ENCODE data around the gene ENOX1.
"Not testable (repeated sequence)": the region's sequence is repeated elsewhere in the genome, so short reads cannot be mapped to it uniquely, and the experiment has no call there.

ENOX1 gene

DNA sequence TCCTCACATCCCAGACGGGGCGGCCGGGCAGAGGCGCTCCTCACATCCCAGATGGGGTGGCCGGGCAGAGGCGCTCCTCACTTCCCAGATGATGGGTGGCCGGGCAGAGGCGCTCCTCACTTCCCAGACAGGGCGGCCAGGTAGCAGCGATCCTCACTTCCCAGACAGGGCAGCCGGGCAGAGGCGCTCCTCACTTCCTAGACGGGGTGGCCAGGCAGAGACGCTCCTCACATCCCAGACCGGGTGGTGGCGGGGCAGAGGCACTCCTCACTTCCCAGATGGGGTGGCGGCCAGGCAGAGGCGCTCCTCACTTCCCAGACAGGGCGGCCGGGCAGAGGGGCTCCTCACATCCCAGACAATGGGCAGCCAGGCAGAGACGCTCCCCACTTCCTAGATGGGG, 370.4 kb downstream of the ENOX1 start:
- not testable (repeated sequence) for DNase-seq

DNA sequence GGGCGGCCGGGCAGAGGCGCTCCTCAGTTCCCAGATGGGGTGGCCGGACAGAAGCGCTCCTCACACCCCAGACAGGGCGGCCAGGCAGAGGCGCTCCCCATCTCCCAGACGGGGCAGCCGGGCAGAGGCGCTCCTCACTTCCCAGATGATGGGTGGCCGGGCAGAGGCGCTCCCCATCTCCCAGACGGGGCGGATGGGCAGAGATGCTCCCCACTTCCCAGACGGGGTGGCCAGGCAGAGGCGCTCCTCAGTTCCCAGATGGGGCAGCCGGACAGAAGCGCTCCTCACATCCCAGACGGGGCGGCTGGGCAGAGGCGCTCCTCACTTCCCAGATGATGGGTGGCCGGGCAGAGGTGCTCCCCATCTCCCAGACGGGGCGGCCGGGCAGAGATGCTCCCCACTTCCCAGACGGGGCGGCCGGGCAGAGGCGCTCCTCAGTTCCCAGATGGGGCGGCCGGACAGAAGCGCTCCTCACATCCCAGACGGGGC, 370.8 kb downstream of the ENOX1 start:
- not testable (repeated sequence) for DNase-seq

DNA sequence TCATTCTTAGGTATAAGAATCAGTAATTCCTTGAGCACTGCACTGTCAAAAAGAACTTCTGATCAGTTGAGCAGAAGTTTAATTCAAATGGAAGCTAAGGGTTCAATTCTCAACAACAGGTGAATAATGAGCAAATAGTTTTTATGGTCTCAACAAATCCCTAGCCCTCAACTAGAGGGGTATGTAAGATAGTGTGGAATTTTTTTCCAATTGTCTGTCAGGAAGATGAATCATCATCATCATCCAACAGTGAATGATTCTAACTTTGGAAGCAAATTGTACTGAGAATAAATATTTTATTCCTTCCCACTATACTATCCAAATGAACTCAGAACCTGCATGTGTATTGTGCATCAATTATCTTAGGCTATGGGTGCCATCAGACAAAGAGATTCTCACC, 372.7 kb downstream of the ENOX1 start:
- DNase-seq = no peak

DNA sequence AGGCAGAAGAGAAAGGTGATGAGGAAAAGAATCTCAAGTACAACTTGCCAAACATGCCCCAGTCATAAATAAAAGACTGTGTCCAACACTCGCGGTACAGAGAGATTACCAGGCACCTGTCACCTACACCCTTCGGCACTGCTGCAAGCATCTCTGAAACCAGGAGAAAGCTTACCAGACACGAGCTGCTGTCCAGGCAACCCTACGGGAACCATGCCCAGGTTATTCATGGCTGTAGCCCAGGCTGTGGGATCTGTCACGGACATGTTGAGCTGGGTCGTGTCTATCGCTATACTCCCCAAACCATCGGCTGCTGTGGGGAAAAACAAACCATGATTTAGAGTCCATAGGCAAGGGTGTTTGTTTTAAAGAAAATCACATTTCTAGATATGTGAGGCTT, 375.0 kb downstream of the ENOX1 start:
- no peak for DNase-seq

DNA sequence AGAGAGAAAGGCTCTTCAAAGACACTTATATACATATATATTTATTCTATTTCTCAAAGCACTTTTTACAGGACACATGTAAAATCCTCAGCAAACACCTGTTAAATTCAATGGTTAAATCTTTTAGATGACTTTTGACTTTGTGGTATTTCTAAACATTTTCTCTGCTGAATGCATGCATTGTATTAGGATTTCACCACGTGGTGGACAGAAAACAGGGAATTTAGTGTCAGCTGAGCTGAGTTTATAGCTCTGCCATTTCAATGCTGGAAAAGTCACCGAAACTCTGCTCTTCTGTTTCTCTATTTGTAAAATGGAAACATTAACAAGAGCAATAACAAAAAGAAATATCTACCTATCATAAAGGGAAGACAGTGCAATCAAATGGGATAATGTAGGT, 375.6 kb downstream of the ENOX1 start:
- no peak for DNase-seq

DNA sequence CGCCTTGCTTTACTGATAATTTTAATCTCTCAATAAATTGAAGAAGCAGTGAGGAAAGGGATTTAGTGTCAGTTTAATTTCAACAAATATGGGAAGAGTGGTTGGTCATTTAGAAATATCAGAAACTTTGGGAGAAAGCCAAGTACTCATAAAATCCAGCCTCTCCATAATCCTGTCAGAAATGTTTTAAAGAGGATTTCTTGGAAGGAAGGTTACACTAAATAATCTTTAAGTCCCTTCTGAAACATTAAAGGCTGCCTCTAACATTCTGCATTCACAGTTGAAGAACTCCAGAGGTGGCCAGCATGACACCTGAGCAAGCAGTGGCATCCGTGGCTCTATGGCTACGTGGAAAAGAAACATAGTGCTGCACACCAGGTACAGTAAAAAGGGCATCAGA, 378.5 kb downstream of the ENOX1 start:
- DNase-seq = no peak

DNA sequence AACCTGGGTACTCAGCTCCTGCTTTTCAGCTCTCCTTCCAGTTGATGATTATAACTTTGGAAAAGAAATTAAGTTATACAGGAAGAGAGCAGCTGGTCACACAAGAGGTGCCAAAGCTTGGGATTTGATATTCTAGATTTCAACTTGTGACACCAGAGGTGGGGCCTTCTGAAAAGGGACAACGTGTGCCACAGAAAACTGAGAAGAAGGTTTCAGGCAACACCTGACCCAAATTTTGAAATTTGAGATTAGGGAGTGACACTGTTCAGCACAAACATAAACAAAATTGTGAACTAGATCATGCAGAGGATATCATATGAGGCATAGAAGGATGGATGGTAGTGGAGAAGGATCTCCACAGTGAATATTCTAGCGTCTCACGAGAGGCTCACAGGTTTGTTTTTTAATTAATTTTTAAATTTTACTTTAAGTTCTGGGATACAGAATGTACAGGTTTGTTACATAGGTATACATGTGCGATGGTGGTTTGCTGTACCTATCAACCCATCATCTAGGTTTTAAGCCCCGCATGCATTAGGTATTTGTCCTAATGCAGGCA, 379.7 kb downstream of the ENOX1 start:
- DNase-seq = no peak

DNA sequence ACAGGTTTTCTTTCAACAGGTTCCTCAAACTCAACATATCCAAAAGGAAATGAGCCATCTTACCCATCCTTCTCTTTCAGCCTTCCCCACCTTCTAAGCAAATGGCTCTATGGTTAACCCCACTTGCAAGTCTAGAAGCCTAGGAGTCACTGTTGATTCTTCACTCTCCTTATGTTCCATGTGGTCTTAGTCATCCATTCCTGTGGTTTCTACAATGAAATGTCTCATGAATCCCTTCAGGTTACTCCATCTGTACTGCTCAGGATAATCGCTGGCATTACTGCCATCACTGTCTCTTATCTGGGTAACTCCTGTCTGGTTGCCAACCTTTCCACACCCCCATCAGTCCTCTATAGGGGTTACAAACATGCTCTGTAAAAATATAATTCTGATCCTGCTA, 381.3 kb downstream of the ENOX1 start:
- DNase-seq = no peak

DNA sequence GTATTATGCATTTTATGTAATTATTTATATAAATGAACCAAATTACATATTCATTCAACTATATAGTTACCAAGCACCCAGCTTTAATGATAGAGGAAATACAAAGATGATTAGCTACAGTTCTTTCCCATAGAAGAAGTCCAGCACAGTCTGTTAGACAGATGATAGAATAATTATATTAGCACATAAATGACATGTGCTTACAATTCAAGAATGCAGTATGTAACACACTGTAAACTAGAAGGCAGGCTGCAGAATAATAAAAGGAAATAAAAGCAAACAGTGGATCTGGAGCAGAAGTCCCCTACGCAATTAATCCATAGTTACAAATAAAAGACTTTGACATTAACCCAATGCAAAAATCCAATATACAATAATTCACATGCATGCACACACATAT, 384.4 kb downstream of the ENOX1 start:
- no peak for DNase-seq

DNA sequence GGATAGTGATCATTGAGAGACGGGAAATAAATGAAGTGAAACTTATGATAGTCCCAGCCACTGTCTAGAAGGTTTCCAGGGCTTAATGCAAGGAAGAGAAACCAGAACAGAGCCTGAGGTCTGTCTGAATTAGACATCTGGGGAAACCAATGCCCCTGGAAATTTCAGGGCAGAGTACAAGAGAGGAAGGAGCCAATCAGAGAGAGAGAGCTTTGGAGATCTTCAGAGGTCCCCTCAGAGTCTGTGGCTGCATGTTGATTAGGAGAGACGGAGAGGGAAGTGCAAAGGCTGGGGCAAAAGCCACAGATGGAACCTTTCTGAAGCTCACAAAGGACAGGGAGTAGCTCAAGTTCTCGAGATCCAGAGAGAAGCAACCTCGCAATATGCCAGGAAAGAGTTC, 385.4 kb downstream of the ENOX1 start:
- no peak for DNase-seq

DNA sequence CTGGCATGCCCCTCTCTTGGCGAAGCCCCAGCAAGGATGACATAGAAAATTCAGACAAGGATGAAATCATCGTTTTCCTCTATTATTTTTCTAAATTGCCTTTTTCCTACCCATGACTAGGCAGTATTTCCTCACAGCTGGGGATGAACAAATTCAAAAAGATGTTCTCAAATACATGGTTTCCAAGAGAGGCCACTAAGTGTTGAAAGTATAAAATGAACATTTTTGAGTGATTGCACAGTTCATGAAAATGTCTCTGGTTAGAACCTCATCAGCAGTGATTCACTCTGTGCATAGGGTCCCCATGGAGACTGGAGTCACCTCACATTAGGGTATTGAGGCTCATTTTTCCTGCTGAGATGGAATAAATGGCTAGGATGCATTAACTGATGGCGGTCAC, 389.7 kb downstream of the ENOX1 start:
- no peak for DNase-seq

DNA sequence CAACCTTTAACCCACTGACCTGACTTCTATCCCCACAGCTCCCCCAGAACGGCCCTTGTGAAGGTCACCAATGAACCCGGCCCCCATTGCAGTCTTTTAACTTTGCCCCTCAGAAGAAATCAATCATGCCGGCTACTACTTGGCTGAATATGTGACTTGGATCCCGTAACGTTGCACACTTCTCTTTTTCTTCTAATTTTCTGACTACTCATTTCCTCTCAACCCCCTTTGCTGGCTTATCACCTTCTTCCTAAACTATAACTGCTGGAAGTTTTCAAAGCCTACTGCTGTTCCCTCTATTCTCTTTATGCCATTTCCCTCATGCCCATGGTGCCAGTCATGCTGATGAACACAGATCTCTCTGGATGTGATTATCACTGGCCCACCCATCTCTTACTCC, 395.7 kb downstream of the ENOX1 start:
- DNase-seq = no peak

DNA sequence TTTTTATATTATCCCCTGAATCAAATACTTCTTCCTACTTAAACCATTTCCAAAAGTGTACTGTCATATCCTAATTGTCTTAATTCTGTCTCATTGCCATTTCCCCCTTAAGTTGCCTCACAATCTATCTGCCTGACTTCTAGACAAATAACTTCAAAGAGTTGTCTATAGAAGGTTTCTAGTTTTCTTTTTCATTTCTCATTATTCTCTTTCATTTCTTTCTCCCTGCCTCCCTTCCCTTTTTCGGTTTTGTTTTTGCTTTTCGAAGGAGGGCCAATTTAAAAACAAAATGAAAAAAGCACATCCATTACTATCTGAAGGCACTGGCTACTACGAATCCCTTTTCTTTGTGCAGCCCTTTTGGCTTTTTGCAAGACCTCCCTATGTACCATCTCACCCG, 396.2 kb downstream of the ENOX1 start:
- no peak for DNase-seq

DNA sequence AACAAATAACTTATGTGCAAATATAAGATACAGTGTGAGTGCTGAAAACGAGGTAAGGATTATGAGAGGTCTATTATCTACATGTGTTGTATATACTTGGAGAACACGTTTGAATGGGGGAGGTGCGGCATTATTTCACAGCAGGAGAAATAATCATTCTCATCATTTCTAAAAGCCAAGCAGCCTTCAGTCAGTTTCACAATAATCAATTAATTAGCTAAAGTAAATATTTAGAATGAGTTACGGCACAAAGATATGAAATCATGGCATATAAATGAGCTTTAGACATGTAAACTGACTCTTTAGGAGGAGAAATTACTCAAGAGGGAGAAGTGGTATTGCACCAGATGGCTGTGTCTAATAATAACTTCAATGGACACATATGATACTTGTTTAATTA, 396.8 kb downstream of the ENOX1 start:
- no peak for DNase-seq

DNA sequence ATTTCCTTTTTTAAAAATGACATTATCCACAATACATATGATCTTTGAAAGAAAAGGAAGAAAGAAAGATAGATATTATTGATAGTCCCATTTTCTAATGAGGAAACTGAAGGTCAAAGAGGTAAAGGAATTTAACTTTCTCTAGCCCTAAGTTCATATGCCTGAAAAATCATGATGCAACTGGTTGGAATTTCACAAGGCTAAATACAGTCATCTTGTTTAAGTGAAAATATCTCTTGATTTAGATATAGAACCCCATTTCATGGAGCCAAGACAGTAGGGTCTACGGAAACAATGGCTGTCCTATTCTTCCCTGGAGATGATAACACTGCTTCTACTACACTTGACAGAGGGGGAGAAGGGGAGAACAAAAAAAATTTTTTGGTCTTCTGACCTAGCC, 397.2 kb downstream of the ENOX1 start:
- DNase-seq = no peak

DNA sequence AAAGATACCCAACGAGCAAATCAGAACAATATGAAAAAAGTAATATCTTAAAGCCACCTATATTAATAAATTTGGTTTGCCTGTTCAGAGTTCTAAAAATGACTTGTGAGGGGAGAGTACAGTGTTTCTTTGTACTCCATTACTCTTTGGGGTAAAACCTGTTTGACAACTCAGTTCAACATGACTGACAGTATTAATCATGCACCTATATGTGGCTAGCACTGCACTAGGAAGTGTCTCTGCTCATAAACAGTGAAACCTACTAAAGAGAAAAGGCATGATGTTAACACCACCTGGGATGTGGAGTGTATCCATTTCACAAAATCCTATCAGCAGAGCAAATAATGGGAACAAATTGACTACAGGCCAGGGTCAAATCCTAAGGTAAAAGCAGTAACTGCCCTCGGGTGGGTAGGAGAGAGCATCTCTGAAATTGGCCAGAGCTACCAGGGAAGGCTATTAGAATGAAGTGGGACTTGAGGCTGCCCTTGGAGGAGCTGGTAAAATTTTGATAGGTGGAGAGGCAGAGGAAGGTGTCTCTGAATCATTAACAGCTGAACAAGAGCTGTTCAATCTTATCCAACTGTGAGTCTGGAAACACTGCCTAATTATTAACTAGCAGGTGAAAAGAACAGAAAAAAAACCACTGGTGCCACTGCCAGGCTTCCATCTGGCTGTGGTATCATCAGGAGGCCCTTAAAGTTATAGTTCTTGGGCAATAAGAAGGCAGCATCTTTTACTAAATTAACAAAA, 398.3 kb downstream of the ENOX1 start:
- DNase-seq = no peak

DNA sequence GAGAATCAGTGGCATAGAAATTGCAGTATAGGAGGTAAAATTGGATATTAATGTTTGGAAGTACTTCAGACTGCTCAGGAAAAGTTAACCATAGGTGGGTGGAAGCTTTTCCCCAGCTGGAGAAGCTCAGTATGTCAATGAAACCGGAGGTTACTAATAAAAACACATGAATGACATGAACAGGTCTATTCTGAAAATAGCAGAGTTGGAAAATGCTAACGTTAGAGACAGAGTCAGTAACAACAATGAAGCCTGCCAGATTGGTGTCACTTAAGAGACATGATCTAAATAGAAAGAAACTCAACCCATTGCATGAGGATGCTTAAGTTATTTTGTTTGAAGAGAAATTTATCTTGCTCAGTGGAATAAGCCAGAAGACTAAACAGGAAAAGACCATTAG, 398.9 kb downstream of the ENOX1 start:
- DNase-seq = no peak

DNA sequence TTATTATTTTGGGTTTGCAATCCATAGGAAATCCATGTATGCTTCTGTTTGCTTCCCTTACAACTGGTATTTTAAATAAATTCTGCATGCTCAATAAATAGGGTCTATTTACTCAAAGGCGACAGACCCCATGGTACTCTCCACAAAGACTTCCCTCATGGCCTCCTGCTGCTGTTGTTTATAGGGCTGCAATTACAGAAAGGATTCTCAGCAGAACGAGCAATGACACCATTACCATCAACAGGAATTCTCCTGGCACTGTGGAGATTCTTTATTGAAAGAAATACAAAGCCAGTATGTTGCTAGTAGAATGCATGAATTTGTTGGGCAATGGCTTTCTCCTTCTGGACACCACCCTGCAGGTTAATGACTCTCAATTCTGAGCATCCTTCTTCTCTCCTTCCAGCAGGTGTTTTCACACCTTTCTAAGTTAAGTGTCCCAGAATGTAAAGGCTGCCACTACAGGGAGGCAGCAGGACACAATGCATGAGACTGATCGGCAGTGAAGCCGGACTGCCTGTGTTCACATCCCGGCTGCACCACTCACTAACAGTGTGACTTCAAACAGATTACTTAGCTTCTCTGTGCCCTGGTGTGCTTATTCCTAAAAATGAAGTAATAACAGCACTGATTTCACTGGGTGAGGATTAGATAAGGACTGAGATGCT, 403.1 kb downstream of the ENOX1 start:
- DNase-seq = no peak

DNA sequence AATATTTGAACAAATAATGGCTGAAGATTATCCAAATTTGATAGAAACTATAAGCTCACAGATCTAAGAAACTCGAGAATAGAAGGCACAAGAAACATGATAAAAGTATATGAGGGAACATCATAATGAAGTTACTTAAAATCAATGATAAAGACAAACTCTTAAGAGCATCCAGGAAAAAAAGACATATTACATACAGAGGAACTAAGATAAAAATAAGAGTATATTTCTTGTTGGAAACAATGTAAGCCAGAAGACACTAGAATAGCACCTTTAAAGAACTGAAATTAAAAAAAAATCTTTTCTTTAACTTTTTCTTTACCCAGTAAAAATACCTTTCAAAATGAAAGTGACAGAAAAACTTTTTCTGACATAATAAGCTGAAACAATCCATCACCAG, 407.0 kb downstream of the ENOX1 start:
- no peak for DNase-seq

DNA sequence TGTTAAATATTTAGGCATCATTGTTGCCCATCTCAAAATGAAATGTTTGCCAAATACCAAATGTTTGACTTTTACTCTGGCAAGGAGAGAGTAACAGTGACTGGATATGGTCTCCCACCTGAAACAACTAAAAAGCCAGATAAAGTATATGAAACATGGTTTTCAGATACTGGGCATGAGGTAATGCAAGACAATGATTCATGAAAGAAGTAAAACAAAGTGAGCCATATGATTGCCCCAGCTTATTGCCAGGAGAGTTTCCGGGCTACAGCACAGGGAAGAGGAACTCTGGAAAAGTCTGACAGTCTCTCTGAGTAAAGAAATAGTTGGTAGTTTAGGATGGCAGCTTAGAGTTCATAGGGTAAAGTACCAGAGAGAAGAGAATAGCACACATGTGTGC, 408.8 kb downstream of the ENOX1 start:
- DNase-seq = no peak

DNA sequence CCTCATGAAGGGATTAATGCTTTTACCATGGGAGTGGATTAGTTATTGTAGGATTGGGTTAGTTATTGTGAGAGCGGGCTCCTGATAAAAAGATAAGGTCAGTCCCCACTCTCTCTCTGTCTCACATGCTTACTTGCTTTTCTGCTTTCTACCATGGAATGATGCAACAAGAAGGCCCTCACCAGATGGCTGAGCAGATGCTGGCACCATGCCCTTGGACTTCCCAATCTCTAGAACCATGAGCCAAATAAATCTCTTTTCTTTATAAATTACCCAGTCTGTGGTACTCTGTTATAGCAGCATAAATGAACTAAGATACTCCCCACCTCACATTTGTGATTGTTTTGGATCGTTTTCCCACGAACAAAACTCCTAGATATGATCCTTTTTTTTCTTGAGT, 409.6 kb downstream of the ENOX1 start:
- DNase-seq = no peak

DNA sequence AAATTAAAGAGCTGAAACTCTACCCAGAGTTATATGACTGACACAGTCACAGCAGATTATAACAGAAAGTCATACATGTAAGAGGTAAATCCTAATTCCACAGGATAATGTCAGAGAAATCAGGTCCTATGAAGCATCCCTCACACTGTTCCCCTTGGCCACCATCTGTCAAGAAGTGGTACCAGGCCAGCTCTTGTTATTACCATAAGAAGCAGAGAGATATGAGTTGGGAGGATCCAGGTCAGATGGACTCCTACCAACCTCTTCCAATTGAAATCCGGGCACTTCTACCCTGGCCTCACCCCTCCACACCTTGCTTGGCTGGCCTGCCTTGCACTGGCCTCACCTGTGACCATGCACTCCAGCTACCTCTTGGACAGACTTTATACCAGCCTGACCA, 410.2 kb downstream of the ENOX1 start:
- no peak for DNase-seq

DNA sequence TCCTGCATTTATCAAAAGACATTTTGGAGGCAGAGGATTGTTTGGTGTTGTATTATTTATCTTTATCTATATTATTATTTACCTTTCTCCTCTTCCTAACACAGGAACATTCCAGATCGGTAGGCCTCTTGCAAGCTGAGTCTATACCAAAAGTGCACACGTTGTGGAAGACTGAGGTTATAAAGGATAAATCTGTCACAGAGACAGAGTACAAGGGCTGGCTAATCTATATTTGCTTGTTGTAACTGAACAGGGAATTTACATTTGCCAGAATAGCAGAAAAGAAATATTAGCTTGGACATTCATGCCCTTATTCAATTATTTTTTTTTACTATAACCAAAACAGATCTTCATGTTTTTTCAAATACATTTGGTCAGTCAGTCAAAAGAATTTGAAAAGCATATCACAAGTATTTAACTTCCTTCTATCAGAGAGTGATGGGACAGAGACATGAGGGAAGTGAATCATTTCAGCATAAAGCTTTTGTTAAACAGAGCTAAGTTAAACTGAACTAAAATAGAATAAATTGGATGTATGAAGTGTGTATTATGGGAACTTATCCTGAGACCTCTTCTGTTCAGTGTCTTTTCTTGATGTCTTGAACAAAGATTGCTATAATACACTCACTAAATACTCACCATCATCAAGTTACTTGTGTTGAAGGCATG, 410.8 kb downstream of the ENOX1 start:
- DNase-seq = no peak

DNA sequence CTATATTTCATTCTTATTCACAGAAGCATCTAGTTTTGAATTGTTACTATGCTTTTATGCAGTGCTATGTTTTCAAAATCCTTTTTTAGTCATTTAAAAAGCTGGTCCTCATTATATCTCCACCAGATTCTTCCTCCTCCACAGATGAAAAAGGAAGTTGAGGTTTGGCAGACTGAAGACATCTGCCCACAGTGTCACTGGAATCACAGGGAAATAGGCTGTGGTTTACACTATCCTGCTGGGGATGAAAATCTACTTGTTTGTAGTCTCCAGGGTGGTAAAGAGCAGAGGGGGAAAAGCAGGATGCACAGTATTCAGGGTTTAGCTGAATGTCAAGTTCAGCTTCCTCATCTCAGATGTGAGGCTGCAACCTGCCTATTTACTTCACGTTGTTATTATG, 412.2 kb downstream of the ENOX1 start:
- no peak for DNase-seq

Measured in activated CD4-positive, alpha-beta T cell treated with anti-CD3 and anti-CD28 coated beads, Interleukin-2, amount 50 U/mL, for 1 hour (primary cell).